Activated CD4-positive, alpha-beta T cell treated with anti-CD3 and anti-CD28 coated beads, Interleukin-2, amount 10 ng/mL, durations not matched to agents 7 days and 5 days (primary cell): ENCODE data around the gene LRRC15. TPM values are rescaled to one million over a fixed set of nuclear protein-coding genes. Genes with fewer than 3 reads are reported as not detected.

Experiments used
- CTCF ChIA-PET: fragments of 350-600 bp; sonication (Branson Sonifier 250); formaldehyde crosslinking; loops from one replicate; lab custom pipeline; 2021; ENCODE audit warnings: antibody characterized with exemption; lab: Charles Lee
- POLR2A ChIA-PET: fragments of 350-600 bp; sonication (Branson Sonifier 250); formaldehyde crosslinking; loops from one replicate; lab custom pipeline; 2021; ENCODE audit warnings: antibody characterized with exemption; lab: Charles Lee
- DNase-seq: peaks from one replicate; pipeline ENCODE4 v3.0.0-alpha.2; 2020
- H3K27ac Mint-ChIP-seq: one replicate; pipeline ENCODE4 v1.8.0; 2021; ENCODE audit warnings: mild to moderate bottlenecking, moderate library complexity, mixed read lengths
- H3K27me3 Mint-ChIP-seq: one replicate; pipeline ENCODE4 v1.8.0; 2021; ENCODE audit warnings: mixed read lengths
- H3K36me3 Mint-ChIP-seq: one replicate; pipeline ENCODE4 v1.8.0; 2021; ENCODE audit warnings: low read depth, mixed read lengths
- H3K4me1 Mint-ChIP-seq: one replicate; pipeline ENCODE4 v1.8.0; 2021; ENCODE audit warnings: mixed read lengths
- H3K4me3 Mint-ChIP-seq: one replicate; pipeline ENCODE4 v1.8.0; 2021; ENCODE audit warnings: mild to moderate bottlenecking, moderate library complexity, mixed read lengths
- H3K9me3 Mint-ChIP-seq: one replicate; pipeline ENCODE4 v1.8.0; 2021; ENCODE audit warnings: mixed read lengths
- total RNA-seq, 2 experiments: library from RNA; stranded (reverse); gene quantifications; one replicate each; pipeline ENCODE4 v1.2.3, GENCODE V29; 2021

Gene LRRC15
- total RNA-seq, result not detected

GRCh38 chr3:194369522-194370279 lies at the start of gene LRRC15:
Gene LRRC15 (minus strand): TSS chr3:194369743. CDS start chr3:194361043, 8,700 bp downstream.
- ChIA-PET POLR2A (no interaction called here), CTCF (no interaction called here)
- no peaks in the 10 kb centered on the region for H3K9me3 Mint-ChIP-seq
- DNase-seq, result no peak
- no peaks in the 10 kb centered on the region for H3K36me3 Mint-ChIP-seq
- no peak within 1 kb of the TSS for H3K27ac Mint-ChIP-seq
- no peak within 1 kb of the TSS for H3K4me3 Mint-ChIP-seq
- no peaks in the 10 kb centered on the region for H3K4me1 Mint-ChIP-seq
- peaks cover 30% of the 10 kb centered on the region for H3K27me3 Mint-ChIP-seq

GRCh38 chr3:194418671-194419070 lies 49.1 kb upstream of the LRRC15 start:
- CTCF ChIA-PET, result no interaction called here
- no peak overlapping the region for H3K4me3 Mint-ChIP-seq
- H3K9me3 Mint-ChIP-seq, result no peaks in the 10 kb centered on the region
- no peaks in the 10 kb centered on the region for H3K27me3 Mint-ChIP-seq
- no peak overlapping the region for H3K27ac Mint-ChIP-seq
- DNase-seq, result no peak
- POLR2A ChIA-PET, result no interaction called here
- peaks cover 33% of the 10 kb centered on the region for H3K36me3 Mint-ChIP-seq
- H3K4me1 Mint-ChIP-seq, result peaks cover 2% of the 10 kb centered on the region

GRCh38 chr3:194407423-194407822 lies 37.9 kb upstream of the LRRC15 start:
- Mint-ChIP-seq H3K27ac (no peak overlapping the region), H3K36me3 (peaks cover 21% of the 10 kb centered on the region), H3K4me3 (no peak overlapping the region), H3K4me1 (peaks cover 11% of the 10 kb centered on the region), H3K9me3 (no peaks in the 10 kb centered on the region), H3K27me3 (no peaks in the 10 kb centered on the region)
- no peak for DNase-seq
- POLR2A ChIA-PET, result no interaction called here
- CTCF ChIA-PET, result interaction anchor here (1.3 to 1.4 kb wide), 2 partner anchors 10 to 67 kb away, joined by 3 to 6 read pairs; no protein-coding TSS in a partner anchor

GRCh38 chr3:194405766-194406165 lies 36.2 kb upstream of the LRRC15 start:
- no peak overlapping the region for H3K27ac Mint-ChIP-seq
- no peaks in the 10 kb centered on the region for H3K27me3 Mint-ChIP-seq
- H3K9me3 Mint-ChIP-seq, result no peaks in the 10 kb centered on the region
- no peak for DNase-seq
- ChIA-PET POLR2A (no interaction called here), CTCF (interaction anchor here (0.6 to 1.3 kb wide), 4 partner anchors 8 to 162 kb away, joined by 3 read pairs; no protein-coding TSS in a partner anchor)
- peaks cover 3% of the 10 kb centered on the region for H3K4me1 Mint-ChIP-seq
- H3K36me3 Mint-ChIP-seq, result peaks cover 18% of the 10 kb centered on the region
- H3K4me3 Mint-ChIP-seq, result no peak overlapping the region

- H3K4me1 Mint-ChIP-seq, result peaks cover 10% of the 10 kb centered on the region
- no peak overlapping the region for H3K27ac Mint-ChIP-seq
- H3K27me3 Mint-ChIP-seq, result no peaks in the 10 kb centered on the region
- ChIA-PET CTCF (interaction anchor here (0.6 kb wide), 2 partner anchors 70 to 763 kb away, joined by 3 read pairs; no protein-coding TSS in a partner anchor), POLR2A (no interaction called here)
- H3K9me3 Mint-ChIP-seq, result no peaks in the 10 kb centered on the region
- H3K4me3 Mint-ChIP-seq, result no peak overlapping the region
- H3K36me3 Mint-ChIP-seq, result peaks cover 17% of the 10 kb centered on the region
- DNase-seq, result peak; percentile 71
Observed at GRCh38 chr3:194404365-194405140, 35.0 kb upstream of the LRRC15 start.

GRCh38 chr3:194401868-194402329 lies 32.4 kb upstream of the LRRC15 start:
- peaks cover 6% of the 10 kb centered on the region for H3K36me3 Mint-ChIP-seq
- no peak for DNase-seq
- ChIA-PET POLR2A (interaction anchor here (0.6 kb wide), 1 partner anchor 2000 kb away, joined by 3 read pairs; no protein-coding TSS in a partner anchor), CTCF (interaction anchor here (0.5 to 1.5 kb wide), 2 partner anchors 66 to 1494 kb away, joined by 4 to 5 read pairs; no protein-coding TSS in a partner anchor)
- peaks cover 36% of the 10 kb centered on the region for H3K4me1 Mint-ChIP-seq
- H3K27ac Mint-ChIP-seq, result no peak overlapping the region
- no peak overlapping the region for H3K4me3 Mint-ChIP-seq
- H3K27me3 Mint-ChIP-seq, result peaks cover 16% of the 10 kb centered on the region
- H3K9me3 Mint-ChIP-seq, result no peaks in the 10 kb centered on the region

- no peaks in the 10 kb centered on the region for H3K9me3 Mint-ChIP-seq
- CTCF ChIA-PET, result interaction anchor here (0.6 to 1.5 kb wide), 3 partner anchors 65 to 235 kb away, joined by 3 to 5 read pairs (median 4); no protein-coding TSS in a partner anchor
- POLR2A ChIA-PET, result no interaction called here
- no peak for DNase-seq
- H3K36me3 Mint-ChIP-seq, result peaks cover 6% of the 10 kb centered on the region
- peaks cover 16% of the 10 kb centered on the region for H3K27me3 Mint-ChIP-seq
- peaks cover 40% of the 10 kb centered on the region for H3K4me1 Mint-ChIP-seq
- no peak overlapping the region for H3K27ac Mint-ChIP-seq
- no peak overlapping the region for H3K4me3 Mint-ChIP-seq
Observed at GRCh38 chr3:194401346-194401745, 31.8 kb upstream of the LRRC15 start.

- ChIA-PET POLR2A (no interaction called here), CTCF (interaction anchor here (0.8 to 1.2 kb wide), 3 partner anchors 41 to 730 kb away, joined by 3 read pairs; no protein-coding TSS in a partner anchor)
- Mint-ChIP-seq H3K27ac (peak overlapping the region; percentile 37), H3K4me1 (peaks cover 54% of the 10 kb centered on the region), H3K9me3 (no peaks in the 10 kb centered on the region), H3K4me3 (no peak overlapping the region), H3K36me3 (peaks cover 6% of the 10 kb centered on the region), H3K27me3 (peaks cover 16% of the 10 kb centered on the region)
- no peak for DNase-seq
Observed at GRCh38 chr3:194399874-194400411, 30.4 kb upstream of the LRRC15 start.

GRCh38 chr3:194399166-194399565 lies 29.6 kb upstream of the LRRC15 start, which contains the start of gene GP5:
Gene GP5 (minus strand): TSS chr3:194399266. CDS start chr3:194398282, 984 bp downstream.
- Mint-ChIP-seq H3K27me3 (peaks cover 16% of the 10 kb centered on the region), H3K4me1 (peaks cover 54% of the 10 kb centered on the region), H3K9me3 (no peaks in the 10 kb centered on the region), H3K27ac (peak within 1 kb of the TSS; percentile 86), H3K36me3 (peaks cover 6% of the 10 kb centered on the region), H3K4me3 (peak within 1 kb of the TSS; percentile 73)
- ChIA-PET POLR2A (no interaction called here), CTCF (interaction anchor here (0.8 to 1.2 kb wide), 4 partner anchors 42 to 729 kb away, joined by 3 read pairs; no protein-coding TSS in a partner anchor)
- DNase-seq, result no peak

GRCh38 chr3:194397757-194398312 lies 28.3 kb upstream of the LRRC15 start:
- H3K9me3 Mint-ChIP-seq, result no peaks in the 10 kb centered on the region
- H3K27ac Mint-ChIP-seq, result peak overlapping the region; percentile 86
- ChIA-PET CTCF (interaction anchor here (0.5 to 2.6 kb wide), 12 partner anchors 8 to 916 kb away, joined by 3 to 8 read pairs (median 4); no protein-coding TSS in a partner anchor), POLR2A (no interaction called here)
- H3K27me3 Mint-ChIP-seq, result peaks cover 17% of the 10 kb centered on the region
- H3K36me3 Mint-ChIP-seq, result peaks cover 6% of the 10 kb centered on the region
- DNase-seq, result peak; percentile 26
- peak overlapping the region; percentile 73 for H3K4me3 Mint-ChIP-seq
- H3K4me1 Mint-ChIP-seq, result peaks cover 54% of the 10 kb centered on the region

GRCh38 chr3:194396859-194397756 lies 27.6 kb upstream of the LRRC15 start:
- Mint-ChIP-seq H3K9me3 (no peaks in the 10 kb centered on the region), H3K4me1 (peaks cover 54% of the 10 kb centered on the region), H3K27me3 (peaks cover 20% of the 10 kb centered on the region), H3K27ac (peak overlapping the region; percentile 86), H3K36me3 (peaks cover 4% of the 10 kb centered on the region), H3K4me3 (peak overlapping the region; percentile 73)
- DNase-seq, result peak; percentile 37
- ChIA-PET POLR2A (interaction anchor here (0.6 to 0.7 kb wide), 2 partner anchors 19 to 142 kb away, joined by 3 read pairs; no protein-coding TSS in a partner anchor), CTCF (interaction anchor here (0.5 to 2.6 kb wide), 11 partner anchors 9 to 916 kb away, joined by 3 to 11 read pairs (median 4); no protein-coding TSS in a partner anchor)
